WTC11 (cell line): ENCODE data around the gene UBL3. TPM values are rescaled to one million over a fixed set of nuclear protein-coding genes. Genes with fewer than 3 reads are reported as not detected.

Source experiments
- ATAC-seq: fragments of 200-7000 bp; cut with Tn5 transposase; 2 replicates; pipeline ENCODE4 v1.10.0; 2021; ENCODE audit warnings: mild to moderate bottlenecking, moderate library complexity
- CTCF ChIA-PET: fragments of 300-600 bp; sonication (Branson Sonifier 250); formaldehyde crosslinking; loops from one replicate; lab custom pipeline; 2021; ENCODE audit warnings: antibody characterized with exemption; lab: Charles Lee
- POLR2A ChIA-PET: fragments of 350-600 bp; sonication (Branson Sonifier 250); formaldehyde crosslinking; loops from one replicate; lab custom pipeline; 2021; ENCODE audit warnings: antibody characterized with exemption; lab: Charles Lee
- DNase-seq: peaks from one replicate; pipeline ENCODE4 v3.0.0; 2021; ENCODE audit warnings: low spot score
- H3K27ac Mint-ChIP-seq: 2 replicates; pipeline ENCODE4 v1.8.0; 2021; ENCODE audit warnings: mixed read lengths
- H3K27me3 Mint-ChIP-seq: 2 replicates; pipeline ENCODE4 v1.8.0; 2021; ENCODE audit warnings: low read depth, mild to moderate bottlenecking, moderate library complexity, mixed read lengths
- H3K36me3 Mint-ChIP-seq: 2 replicates; pipeline ENCODE4 v1.8.0; 2021; ENCODE audit warnings: mixed read lengths
- H3K4me1 Mint-ChIP-seq: 2 replicates; pipeline ENCODE4 v1.8.0; 2022; ENCODE audit warnings: mixed read lengths
- H3K4me3 Mint-ChIP-seq: 2 replicates; pipeline ENCODE4 v1.8.0; 2021; ENCODE audit warnings: mild to moderate bottlenecking, moderate library complexity, mixed read lengths
- H3K9me3 Mint-ChIP-seq: 2 replicates; pipeline ENCODE4 v1.8.0; 2021; ENCODE audit warnings: mixed read lengths
- AFF4 ChIP-seq: sonication (generic); formaldehyde crosslinking; IDR thresholded peaks from 2 replicates; pipeline ENCODE4 v1.8.1; 2023; ENCODE audit warnings: mild to moderate bottlenecking, missing genetic modification reagents, borderline replicate concordance
- AR ChIP-seq: fragments of 250-450 bp; sonication (Bioruptor Pico); IDR thresholded peaks from 2 replicates; pipeline ENCODE4 v1.9.0; 2021; ENCODE audit warnings: mild to moderate bottlenecking
- ATF2 ChIP-seq: sonication (generic); formaldehyde crosslinking; IDR thresholded peaks from 2 replicates; pipeline ENCODE4 v1.8.1; 2022; ENCODE audit warnings: low read depth, missing genetic modification reagents, borderline replicate concordance
- EMX1 ChIP-seq: fragments of 250-450 bp; sonication (Bioruptor Pico); IDR thresholded peaks from 2 replicates; pipeline ENCODE4 v1.8.0; 2021; ENCODE audit warnings: mild to moderate bottlenecking
- FOXK1 ChIP-seq: sonication (generic); formaldehyde crosslinking; IDR thresholded peaks from 2 replicates; pipeline ENCODE4 v1.8.0; 2022; ENCODE audit warnings: mild to moderate bottlenecking, moderate library complexity, missing genetic modification reagents
- FOXP1 ChIP-seq: sonication (generic); formaldehyde crosslinking; IDR thresholded peaks from 2 replicates; pipeline ENCODE4 v1.8.0; 2022; ENCODE audit warnings: missing genetic modification reagents, mild to moderate bottlenecking, moderate library complexity, borderline replicate concordance
- IRF1 ChIP-seq: sonication (generic); formaldehyde crosslinking; IDR thresholded peaks from 2 replicates; pipeline ENCODE4 v1.8.0; 2023; ENCODE audit warnings: missing genetic modification reagents
- KAT7 ChIP-seq: sonication (generic); formaldehyde crosslinking; IDR thresholded peaks from 2 replicates; pipeline ENCODE4 v1.8.1; 2023; ENCODE audit warnings: missing genetic modification reagents, mild to moderate bottlenecking, borderline replicate concordance
- MYBL2 ChIP-seq: sonication (generic); formaldehyde crosslinking; IDR thresholded peaks from 2 replicates; pipeline ENCODE4 v1.8.1; 2023; ENCODE audit warnings: mild to moderate bottlenecking, moderate library complexity, missing genetic modification reagents
- NR1H2 ChIP-seq: sonication (generic); formaldehyde crosslinking; IDR thresholded peaks from 2 replicates; pipeline ENCODE4 v1.9.0; 2021; ENCODE audit warnings: mild to moderate bottlenecking, moderate library complexity, missing genetic modification reagents
- PRDM15 ChIP-seq: sonication (generic); formaldehyde crosslinking; IDR thresholded peaks from 2 replicates; pipeline ENCODE4 v1.8.0; 2022; ENCODE audit warnings: missing genetic modification reagents
- PREB ChIP-seq: sonication (generic); formaldehyde crosslinking; IDR thresholded peaks from 2 replicates; pipeline ENCODE4 v1.8.1; 2022; ENCODE audit warnings: mild to moderate bottlenecking, missing genetic modification reagents, moderate library complexity, borderline replicate concordance
- PRRX2 ChIP-seq: fragments of 250-450 bp; sonication (Bioruptor Pico); IDR thresholded peaks from 2 replicates; pipeline ENCODE4 v1.8.0; 2021; ENCODE audit warnings: mild to moderate bottlenecking
- RORB ChIP-seq: fragments of 250-450 bp; sonication (Bioruptor Pico); IDR thresholded peaks from 2 replicates; pipeline ENCODE4 v1.9.0; 2021; ENCODE audit warnings: mild to moderate bottlenecking
- TEAD4 ChIP-seq: sonication (generic); formaldehyde crosslinking; IDR thresholded peaks from 2 replicates; pipeline ENCODE4 v1.8.0; 2022; ENCODE audit warnings: mild to moderate bottlenecking, missing genetic modification reagents
- USF2 ChIP-seq: sonication (generic); formaldehyde crosslinking; IDR thresholded peaks from 2 replicates; pipeline ENCODE4 v1.8.1; 2023; ENCODE audit warnings: mild to moderate bottlenecking, missing genetic modification reagents, moderate library complexity
- ZNF263 ChIP-seq: sonication (generic); formaldehyde crosslinking; IDR thresholded peaks from 2 replicates; pipeline ENCODE4 v1.8.1; 2022; ENCODE audit warnings: low read depth, mild to moderate bottlenecking, moderate library complexity, missing genetic modification reagents
- ZNF423 ChIP-seq: fragments of 250-450 bp; sonication (Bioruptor Pico); IDR thresholded peaks from 2 replicates; pipeline ENCODE4 v2.1.2; 2022; ENCODE audit warnings: mild to moderate bottlenecking, moderate library complexity
- total RNA-seq: library from RNA; stranded (reverse); gene quantifications from 3 replicates; pipeline ENCODE4 v1.2.3, GENCODE V29; 2021

Gene UBL3
- total RNA-seq, 1 experiment from 2014 or later: 15.5 TPM

- no peak for TF ChIP-seq PREB (CRISPR knock-in tag)
- TF ChIP-seq PRRX2 (CRISPR knock-in tag): no peak
- TF ChIP-seq USF2 (CRISPR knock-in tag): no peak
- TF ChIP-seq FOXK1 (CRISPR knock-in tag): no peak
- no peak for TF ChIP-seq FOXP1 (CRISPR knock-in tag)
- TF ChIP-seq, all 79 proteins: peak for 0
These were observed 36.7 kb upstream of the UBL3 start (continued) for GRCh38 chr13:29887030-29887557.

GRCh38 chr13:29886446-29886845 lies 36.0 kb upstream of the UBL3 start:
- H3K4me1 Mint-ChIP-seq: peaks cover 50% of the 10 kb centered on the region
- DNase-seq: no peak
- H3K27me3 Mint-ChIP-seq: no peaks in the 10 kb centered on the region
- no peaks in the 10 kb centered on the region for H3K36me3 Mint-ChIP-seq
- H3K9me3 Mint-ChIP-seq: no peaks in the 10 kb centered on the region
- ATAC-seq: no peak
- H3K27ac Mint-ChIP-seq: no peak overlapping the region
- TF ChIP-seq ATF2 (no peak), EMX1 (CRISPR knock-in tag) (no peak), NR1H2 (CRISPR knock-in tag) (no peak), AR (no peak), KAT7 (CRISPR knock-in tag) (no peak), TEAD4 (no peak), ZNF263 (no peak), ZNF423 (CRISPR knock-in tag) (no peak), RORB (CRISPR knock-in tag) (no peak), MYBL2 (no peak), PRDM15 (CRISPR knock-in tag) (no peak), AFF4 (CRISPR knock-in tag) (no peak), IRF1 (CRISPR knock-in tag) (no peak), PRRX2 (CRISPR knock-in tag) (no peak)
- no peak overlapping the region for H3K4me3 Mint-ChIP-seq
- ChIA-PET POLR2A (no interaction called here), CTCF (interaction anchor here (0.5 kb wide), 1 partner anchor 788 kb away, joined by 3 read pairs; no protein-coding TSS in a partner anchor)
